GM19035 (cell line): ENCODE results near the gene TNKS1BP1.
"Not testable (repeated sequence)": the region's sequence is repeated elsewhere in the genome, so short reads cannot be mapped to it uniquely, and the experiment has no call there.

Experiments used
- ATAC-seq: cut with Tn5 transposase; IDR thresholded peaks from one replicate; pipeline ENCODE4 v1.9.1; 2021; ENCODE audit not compliant: unreplicated experiment

TNKS1BP1 gene

DNA sequence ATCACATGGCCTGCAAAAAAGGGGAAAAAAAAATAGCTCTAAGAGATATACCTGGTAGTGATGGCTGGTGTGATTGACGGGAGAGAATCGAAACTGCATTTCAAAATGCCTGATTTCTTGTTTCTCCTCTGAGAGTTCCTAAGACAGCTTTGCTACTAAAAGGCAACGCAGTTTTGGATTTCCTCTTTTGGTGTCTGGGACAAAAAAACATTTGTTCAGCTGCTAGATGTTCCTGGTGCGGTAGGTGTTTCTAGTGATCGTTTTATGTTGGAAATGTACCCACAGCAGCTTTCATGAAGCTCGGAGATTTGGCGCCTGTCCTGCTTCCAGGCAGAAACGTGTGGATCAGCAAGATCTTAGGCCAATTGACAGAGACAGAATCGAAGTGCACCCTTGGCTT is 31.5 kb upstream of the TNKS1BP1 start:
- ATAC-seq: no peak

GRCh38 chr11:57354699-57355098 is 29.9 kb upstream of the TNKS1BP1 start:
- no peak for ATAC-seq

- no peak for ATAC-seq
Measured at GRCh38 chr11:57353852-57354251, 29.1 kb upstream of the TNKS1BP1 start.

GRCh38 chr11:57353446-57353845 is 28.7 kb upstream of the TNKS1BP1 start:
- ATAC-seq: no peak

DNA sequence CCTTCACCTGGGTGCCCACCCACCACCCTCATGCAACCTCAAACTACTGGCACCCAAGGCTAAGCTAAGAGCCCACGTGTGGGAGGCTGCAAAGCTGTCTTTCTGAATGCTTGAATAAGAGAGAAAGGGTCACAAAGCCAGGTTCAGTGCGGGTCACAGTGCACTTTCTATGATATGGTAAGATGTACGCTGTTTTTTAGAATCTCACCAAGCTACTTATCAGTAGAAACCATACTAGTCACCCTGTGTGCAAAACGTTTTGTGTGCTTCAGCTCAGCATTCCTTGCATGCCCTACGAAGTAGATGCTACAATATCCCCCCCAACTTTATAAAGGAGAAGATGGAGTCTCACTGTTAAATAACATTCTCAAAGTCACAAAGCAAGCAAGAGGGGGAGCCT is 28.3 kb upstream of the TNKS1BP1 start:
- no peak for ATAC-seq

DNA sequence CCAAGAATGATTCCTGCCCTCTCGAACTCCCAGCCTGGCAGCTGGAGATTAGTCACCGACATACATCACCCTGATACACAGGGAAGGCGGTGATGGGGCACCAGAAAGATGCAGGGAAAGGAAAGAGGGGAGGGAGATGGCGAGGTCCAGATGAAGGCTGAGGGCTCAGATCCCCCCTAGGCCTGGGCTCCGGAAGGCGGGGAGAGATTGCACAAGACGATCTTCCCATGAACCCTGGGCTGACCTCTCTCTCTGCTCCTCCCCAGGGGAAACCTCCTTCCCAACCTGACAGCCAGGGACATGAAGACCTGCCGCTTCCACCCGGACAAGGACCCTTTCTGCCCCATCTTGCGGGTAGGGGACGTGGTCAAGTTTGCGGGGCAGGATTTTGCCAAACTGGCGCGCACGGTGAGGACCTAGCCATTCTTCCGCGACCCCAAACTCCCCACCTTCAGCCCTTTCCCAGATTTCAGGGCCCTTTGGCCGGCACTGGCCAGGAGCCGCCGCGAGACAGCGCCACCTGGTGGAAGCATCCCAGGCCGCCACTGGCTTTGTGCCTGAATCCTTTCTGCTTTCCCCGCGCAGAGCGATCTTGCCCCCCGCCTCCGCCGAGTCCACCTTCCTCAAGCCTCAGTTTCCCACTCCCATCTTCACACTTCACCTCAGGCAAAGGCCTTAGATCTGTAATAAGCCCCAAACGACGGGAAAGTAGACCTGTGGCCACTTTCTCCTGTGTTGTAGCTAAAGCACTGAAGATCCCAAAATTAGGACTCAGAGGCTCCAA is 24.9 kb upstream of the TNKS1BP1 start:
- ATAC-seq: no peak

DNA sequence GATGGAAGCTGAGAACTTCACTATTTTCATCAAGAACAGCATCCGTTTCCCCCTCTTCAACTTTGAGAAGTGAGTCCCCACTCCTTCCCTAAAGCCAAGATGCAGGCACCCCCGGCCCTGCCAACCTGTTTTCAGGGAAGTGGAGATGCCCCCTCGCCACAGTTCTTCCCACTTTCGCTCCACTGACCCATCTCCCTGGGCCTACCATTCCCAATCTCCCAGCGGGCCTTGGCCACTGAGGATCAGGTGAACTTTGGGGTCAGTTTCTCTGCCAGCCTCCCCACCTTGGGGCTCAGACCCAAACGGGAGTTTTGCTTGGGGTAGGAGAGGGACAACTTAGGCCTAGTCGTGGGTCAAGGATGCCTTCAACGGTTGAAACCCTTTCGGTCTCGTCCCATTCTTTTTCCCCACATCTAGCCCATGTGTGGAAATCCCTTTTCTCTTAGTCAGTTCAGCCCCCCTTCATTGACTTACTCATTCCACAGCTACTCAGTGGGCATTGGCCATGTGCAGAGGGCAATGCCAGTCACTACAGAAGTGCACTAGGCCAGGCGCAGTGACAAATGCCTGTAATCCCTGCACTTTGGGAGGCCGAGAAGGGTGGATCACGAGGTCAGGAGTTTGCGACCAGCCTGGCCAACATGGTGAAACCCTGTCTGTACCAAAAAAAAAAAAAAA is 24.0 kb upstream of the TNKS1BP1 start:
- ATAC-seq: no peak

GRCh38 chr11:57348052-57348451 is 23.3 kb upstream of the TNKS1BP1 start:
- ATAC-seq: no peak

- ATAC-seq: no peak
Measured at GRCh38 chr11:57347336-57347735, 22.6 kb upstream of the TNKS1BP1 start.

DNA sequence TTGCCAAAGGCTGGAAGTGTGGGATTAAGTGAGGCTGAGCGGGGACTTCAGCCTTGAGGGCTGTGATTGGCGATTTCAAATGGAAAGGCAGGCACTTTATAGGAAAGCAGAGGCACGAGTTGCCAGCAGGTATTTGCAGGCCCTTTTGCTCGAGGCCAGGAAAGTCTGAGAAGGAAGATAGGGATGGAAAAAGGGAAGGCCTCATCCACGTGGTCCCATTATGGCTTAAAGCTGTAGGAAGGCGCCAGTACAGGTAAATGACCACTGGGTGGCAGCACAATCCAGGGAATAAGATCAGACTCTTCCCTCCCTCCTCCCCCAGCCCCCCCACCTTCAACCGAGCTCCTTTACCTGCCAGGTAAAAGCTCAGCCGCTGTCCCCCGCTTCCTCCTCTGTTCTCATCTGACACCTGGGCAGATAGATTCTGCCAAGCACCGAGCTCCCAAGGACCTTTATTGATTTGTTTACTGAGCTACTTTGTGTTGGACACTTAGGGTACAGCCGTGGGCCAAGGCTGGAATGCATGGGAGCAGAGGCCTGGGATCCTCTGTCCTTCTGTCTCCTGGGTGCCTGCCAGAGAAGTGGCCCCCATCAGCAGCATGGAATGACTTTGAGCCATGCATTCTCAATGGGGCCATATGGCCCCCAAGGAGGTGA is 20.9 kb upstream of the TNKS1BP1 start:
- ATAC-seq: no peak

DNA sequence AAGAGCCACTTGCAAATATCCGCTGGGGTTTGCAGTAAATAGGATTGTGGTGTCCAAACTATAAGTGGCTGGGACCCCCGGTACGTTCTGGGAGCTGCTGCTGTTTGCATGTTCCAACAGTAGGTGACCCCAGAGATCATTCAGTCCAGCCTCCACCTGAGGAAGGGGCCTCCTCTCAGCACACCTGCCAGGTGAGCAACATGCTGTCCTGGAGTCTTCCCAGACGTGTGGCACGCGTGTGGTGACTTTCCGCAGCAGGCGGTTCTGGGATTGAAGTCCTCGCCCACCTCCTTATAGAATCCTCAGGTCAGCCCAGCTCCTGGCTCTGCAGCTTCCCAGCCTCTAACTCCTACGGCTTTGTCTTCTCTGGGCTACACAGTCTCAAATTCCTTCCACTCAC is 20.1 kb upstream of the TNKS1BP1 start:
- ATAC-seq: no peak

- no peak for ATAC-seq
Measured at GRCh38 chr11:57343825-57344224, 19.1 kb upstream of the TNKS1BP1 start.

GRCh38 chr11:57342702-57343101 is 17.9 kb upstream of the TNKS1BP1 start:
- no peak for ATAC-seq

DNA sequence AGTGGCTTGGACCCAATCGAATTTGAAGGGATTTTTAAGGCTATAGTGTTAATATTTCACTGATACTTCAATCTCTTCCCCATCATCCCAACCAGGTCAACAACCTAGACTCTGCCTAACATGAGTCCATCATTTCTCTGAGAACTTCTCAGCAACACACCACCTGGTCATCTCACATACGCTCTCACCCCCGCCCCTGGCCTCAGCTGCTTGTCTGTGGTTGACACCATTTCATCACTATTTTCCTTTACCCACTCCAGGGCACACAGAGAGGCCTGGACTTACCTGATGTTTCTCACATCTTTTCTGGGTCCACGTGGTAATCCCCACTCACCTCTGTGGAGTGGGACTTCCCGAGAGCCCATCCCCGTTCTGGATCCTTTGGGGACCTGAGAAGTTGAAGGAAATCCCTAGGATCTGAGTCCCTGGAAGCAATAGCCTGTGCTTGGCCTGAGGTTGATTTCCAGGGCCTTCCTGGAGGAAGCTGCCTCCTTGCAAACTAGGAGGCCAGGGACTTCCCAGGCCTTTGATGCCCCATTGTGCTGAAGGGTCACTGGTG is 16.6 kb upstream of the TNKS1BP1 start:
- no peak for ATAC-seq

- ATAC-seq: no peak
Measured at GRCh38 chr11:57340039-57340615, 15.4 kb upstream of the TNKS1BP1 start.

- no peak for ATAC-seq
Measured at GRCh38 chr11:57339328-57339727, 14.6 kb upstream of the TNKS1BP1 start.

DNA sequence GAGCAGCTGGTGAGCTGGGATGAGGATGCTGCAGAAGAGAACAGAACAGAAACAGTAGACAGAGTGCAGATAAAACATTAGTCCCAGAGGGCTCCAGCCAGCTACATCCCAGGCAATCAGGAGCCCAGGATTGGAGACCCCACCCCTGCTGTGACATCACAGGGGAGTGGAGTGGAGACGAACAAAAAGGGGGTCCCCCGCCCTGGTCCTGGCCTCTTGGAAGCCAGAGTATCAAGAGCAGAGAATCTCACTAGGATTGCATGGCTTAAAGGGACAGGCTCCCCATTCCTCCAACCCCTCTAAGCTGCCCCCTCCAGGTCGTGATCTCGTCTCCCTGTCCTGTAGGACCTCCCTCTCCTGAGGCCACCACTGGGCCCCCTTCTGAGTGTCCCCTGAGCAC is 13.4 kb upstream of the TNKS1BP1 start, which contains the start of gene P2RX3:
Gene P2RX3, plus strand, starts transcription at position 211 of the 400 bp plus-strand sequence. CDS start 199 bp downstream, outside the sequence.
- ATAC-seq: no peak

DNA sequence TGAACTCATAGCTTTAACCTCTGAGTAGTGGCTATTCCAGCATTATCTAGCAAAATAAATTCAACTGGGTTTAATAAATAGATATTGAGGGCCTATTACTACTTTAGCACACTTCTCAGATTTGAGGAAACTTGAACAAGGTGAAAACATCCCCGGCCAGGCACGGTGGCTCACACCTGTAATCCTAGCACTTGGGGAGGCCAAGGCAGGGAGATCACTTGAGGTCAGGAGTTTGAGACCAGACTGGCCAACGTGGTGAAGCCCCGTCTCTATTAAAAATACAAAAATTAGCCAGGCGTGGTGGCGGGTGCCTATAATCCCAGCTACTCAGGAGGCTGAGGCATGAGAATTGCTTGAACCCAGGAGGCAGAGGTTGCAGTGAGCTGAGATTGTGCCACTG is 12.1 kb upstream of the TNKS1BP1 start:
- ATAC-seq: not testable (repeated sequence)

DNA sequence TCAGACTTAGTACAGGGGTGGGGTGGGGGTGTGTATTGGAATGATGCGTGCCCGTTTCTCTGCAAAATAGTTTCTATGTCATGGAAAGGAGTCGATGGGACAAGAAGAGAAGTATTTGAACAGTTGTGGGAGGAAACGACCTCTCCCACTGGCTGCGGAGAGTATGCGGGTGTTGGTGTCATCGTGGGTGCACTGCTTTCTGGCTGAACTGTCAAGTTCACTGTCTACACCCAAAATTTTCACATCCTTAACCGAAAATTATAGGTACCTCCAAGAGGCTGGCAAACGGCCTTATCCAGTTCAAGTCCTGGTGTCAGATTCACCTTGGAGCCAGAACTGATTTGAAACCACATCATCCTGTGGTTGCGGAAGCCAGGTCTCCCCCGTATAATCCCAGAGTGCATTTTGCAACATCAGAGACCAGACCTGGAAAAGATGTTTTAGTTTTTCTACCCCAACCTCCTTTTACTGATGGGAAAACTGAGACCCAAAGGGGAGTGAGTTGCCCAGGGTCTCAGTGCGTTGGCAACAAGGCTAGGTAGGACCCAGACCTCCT is 11.4 kb upstream of the TNKS1BP1 start:
- no peak for ATAC-seq

GRCh38 chr11:57335343-57336110 is 10.8 kb upstream of the TNKS1BP1 start, which contains the start of gene SSRP1:
SSRP1 (minus strand) TSS chr11:57335892; CDS start chr11:57335121, 771 bp downstream.
- peak; percentile 99 for ATAC-seq
